OCI-LY1 (cell line): ENCODE results near the gene BBS9.

Source experiments
- CTCF ChIP-seq: fragments of 200-600 bp; sonication (generic), shearing (Covaris generic); IDR thresholded peaks from 2 replicates; pipeline ENCODE4 v1.5.1; 2017; ENCODE audit warnings: mild to moderate bottlenecking, antibody characterized with exemption, low read length, moderate library complexity, mixed read lengths
- EZH2 ChIP-seq: fragments of 200-600 bp; sonication (generic), shearing (Covaris generic); IDR thresholded peaks from 2 replicates; pipeline ENCODE4 v1.8.0; 2017; ENCODE audit warnings: borderline replicate concordance, mixed run types, mild to moderate bottlenecking, antibody characterized with exemption, low read length, moderate library complexity, mixed read lengths

GRCh38 chr7:33591490-33591889 lies 462.1 kb downstream of the BBS9 start:
- no peak for TF ChIP-seq CTCF
- TF ChIP-seq EZH2: no peak
